Gastrocnemius medialis (tissue), 4 donors: ENCODE measurements around the gene VAMP5.

Source experiments
- POLR2A ChIP-seq, 2 donors: fragments of 450-650 bp; IDR thresholded peaks; one replicate each; pipeline ENCODE4 v1.6.1; 2017; ENCODE audit warnings: antibody characterized with exemption in 2 of 2, mild to moderate bottlenecking in 2 of 2, moderate library complexity in 2 of 2
- TF ChIP-seq, protein P1 (sequence below), 5 experiments: fragments of 450-650 bp in 3 of 5; fragments of 200-600 bp in 2 of 5; sonication (generic) in 2 of 5; IDR thresholded peaks in 4 of 5; conservative IDR thresholded peaks in 1 of 5; 1 replicate in 4 of 5; 2 replicates in 1 of 5; pipeline ENCODE4 v1.5.1; 2016 to 2019; ENCODE audit warnings: antibody characterized with exemption in 5 of 5, mild to moderate bottlenecking in 3 of 5, moderate library complexity in 3 of 5

DNA sequence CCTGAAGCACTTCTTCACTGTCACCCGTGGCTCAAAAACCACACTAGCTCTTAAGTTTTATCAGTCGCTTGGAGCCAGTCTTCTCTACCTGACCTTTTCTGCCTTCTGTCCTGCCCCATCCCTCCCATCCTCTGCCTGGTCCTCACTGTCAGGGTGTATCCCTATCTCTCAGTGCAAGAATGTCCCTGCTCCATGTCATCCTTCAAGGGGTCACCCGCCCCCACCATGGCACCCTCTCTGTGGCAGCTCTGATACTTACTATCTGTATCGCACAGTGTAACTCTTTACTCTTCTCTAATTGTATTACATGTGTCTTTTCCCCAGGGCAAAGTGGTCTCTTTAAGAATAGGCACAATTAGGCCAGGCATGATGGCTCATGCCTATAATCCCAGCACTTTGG lies 4.4 kb downstream of the VAMP5 start:
- TF ChIP-seq, protein P1, sequence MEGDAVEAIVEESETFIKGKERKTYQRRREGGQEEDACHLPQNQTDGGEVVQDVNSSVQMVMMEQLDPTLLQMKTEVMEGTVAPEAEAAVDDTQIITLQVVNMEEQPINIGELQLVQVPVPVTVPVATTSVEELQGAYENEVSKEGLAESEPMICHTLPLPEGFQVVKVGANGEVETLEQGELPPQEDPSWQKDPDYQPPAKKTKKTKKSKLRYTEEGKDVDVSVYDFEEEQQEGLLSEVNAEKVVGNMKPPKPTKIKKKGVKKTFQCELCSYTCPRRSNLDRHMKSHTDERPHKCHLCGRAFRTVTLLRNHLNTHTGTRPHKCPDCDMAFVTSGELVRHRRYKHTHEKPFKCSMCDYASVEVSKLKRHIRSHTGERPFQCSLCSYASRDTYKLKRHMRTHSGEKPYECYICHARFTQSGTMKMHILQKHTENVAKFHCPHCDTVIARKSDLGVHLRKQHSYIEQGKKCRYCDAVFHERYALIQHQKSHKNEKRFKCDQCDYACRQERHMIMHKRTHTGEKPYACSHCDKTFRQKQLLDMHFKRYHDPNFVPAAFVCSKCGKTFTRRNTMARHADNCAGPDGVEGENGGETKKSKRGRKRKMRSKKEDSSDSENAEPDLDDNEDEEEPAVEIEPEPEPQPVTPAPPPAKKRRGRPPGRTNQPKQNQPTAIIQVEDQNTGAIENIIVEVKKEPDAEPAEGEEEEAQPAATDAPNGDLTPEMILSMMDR (IDR thresholded peaks at IDR 0.05 in 4 of 5, conservative IDR thresholded peaks at IDR 0.05 in 1 of 5): no peak
- no peak for TF ChIP-seq POLR2A (IDR thresholded peaks at IDR 0.05)
